ENCODE data around the gene SETD3.

SETD3 gene

DNA sequence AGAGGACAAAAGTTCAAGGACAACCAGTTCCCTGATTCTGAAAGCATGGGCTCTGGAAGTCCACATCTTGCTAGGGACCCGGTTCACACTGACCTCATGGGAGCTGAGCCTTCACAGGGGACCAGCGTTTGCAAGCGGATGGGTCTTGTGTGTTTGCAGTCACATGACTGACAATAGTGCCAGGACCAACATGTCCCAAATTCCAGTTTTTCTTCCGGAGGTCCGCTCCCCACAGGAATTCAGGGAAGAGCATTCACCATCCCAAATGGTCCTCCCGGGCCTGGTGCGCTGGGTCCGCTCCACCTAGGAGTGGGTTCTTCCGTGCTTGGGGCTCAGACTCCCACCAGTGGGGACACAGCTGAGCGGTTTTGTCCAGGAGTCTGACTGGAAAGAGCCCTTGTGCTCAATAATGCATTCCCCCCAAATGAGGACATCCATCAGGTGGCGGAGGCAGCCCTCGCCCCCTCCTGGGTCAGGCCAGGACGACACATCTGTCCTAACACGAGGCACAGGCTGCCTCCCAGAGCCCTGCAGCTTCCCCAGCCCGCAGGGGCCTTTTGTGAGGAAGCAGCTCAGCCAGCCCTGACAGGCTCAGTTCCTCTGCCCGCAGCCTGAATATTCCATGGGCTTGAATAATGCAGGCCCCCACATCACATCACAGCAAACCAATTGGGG lies 116.9 kb downstream of the SETD3 start:
- no peak overlapping the region for H3K4me3 ChIP-seq (ENCODE audit: low read depth in 1 of 2, low read length in 2 of 2)
- no peaks in the 10 kb centered on the region for H3K27me3 ChIP-seq (ENCODE audit: low read depth, low read length)
- H3K27ac ChIP-seq (ENCODE audit: low read length): no peak overlapping the region
- no peaks in the 10 kb centered on the region for H3K9me3 ChIP-seq (ENCODE audit: control insufficient read depth in 1 of 2, low read length in 2 of 2)
- H3K4me1 ChIP-seq (ENCODE audit: control insufficient read depth in 1 of 2, insufficient read depth in 2 of 2, low read length in 2 of 2): no peaks in the 10 kb centered on the region
- H3K36me3 ChIP-seq (ENCODE audit: control insufficient read depth in 1 of 2, insufficient read depth in 2 of 2, low read length in 2 of 2): no peaks in the 10 kb centered on the region

DNA sequence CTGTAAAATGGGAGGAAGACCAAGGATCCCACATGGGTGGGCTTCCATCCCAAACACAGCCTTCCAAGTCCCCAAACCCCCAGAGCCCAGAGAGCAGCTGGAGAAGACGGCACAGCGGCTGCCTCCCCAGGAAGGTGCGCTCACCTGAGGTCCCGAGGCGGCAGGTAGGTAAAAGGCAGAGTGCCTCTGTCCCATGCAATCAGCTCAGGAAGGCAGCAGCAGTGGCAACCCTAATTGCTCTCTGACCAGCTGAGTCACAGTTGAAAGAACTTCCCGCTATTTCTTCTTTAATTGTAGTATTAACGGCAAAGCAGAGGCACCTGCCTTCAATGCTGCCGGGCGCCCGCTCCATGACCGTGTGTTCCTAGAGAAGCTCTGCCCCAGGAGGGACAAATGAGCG lies 117.6 kb downstream of the SETD3 start:
- Histone ChIP-seq H3K27ac (ENCODE audit: low read length) (no peak overlapping the region), H3K4me1 (ENCODE audit: control insufficient read depth in 1 of 2, insufficient read depth in 2 of 2, low read length in 2 of 2) (no peaks in the 10 kb centered on the region), H3K9me3 (ENCODE audit: control insufficient read depth in 1 of 2, low read length in 2 of 2) (no peaks in the 10 kb centered on the region), H3K27me3 (ENCODE audit: low read depth, low read length) (no peaks in the 10 kb centered on the region), H3K4me3 (ENCODE audit: low read depth in 1 of 2, low read length in 2 of 2) (no peak overlapping the region), H3K36me3 (ENCODE audit: control insufficient read depth in 1 of 2, insufficient read depth in 2 of 2, low read length in 2 of 2) (no peaks in the 10 kb centered on the region)

DNA sequence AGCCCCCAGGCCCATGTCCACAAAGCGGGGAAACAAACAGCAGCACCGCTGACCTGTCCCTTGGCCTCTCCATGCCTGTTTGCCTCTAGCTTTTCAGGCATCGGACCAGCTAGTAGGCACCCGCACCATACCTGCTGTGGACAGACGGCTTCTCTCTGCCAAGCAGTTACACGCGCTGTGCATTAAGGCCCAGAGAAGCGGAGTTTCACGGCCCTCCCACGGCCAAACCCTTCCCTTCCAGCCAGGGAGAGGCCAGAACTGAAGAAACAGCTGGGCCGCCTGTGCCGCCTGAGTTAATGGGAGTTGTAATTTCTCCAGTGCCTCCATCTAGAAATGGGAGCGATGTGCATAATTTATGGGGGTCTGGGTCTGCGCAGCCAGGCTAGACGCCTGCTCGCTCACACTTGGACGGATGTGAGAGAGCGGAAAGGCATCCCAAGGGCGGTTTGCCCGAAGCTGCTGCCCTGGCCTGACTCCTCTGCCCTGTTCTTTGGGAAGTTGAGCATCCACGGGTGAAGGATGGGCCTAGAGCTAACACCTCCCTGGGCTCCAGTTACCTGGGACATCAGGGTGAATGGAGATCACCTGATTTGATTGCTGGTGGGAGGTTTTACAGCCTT lies 119.0 kb downstream of the SETD3 start:
- Histone ChIP-seq H3K9me3 (ENCODE audit: control insufficient read depth in 1 of 2, low read length in 2 of 2) (no peaks in the 10 kb centered on the region), H3K4me3 (ENCODE audit: low read depth in 1 of 2, low read length in 2 of 2) (no peak overlapping the region), H3K27ac (ENCODE audit: low read length) (no peak overlapping the region), H3K27me3 (ENCODE audit: low read depth, low read length) (no peaks in the 10 kb centered on the region), H3K36me3 (ENCODE audit: control insufficient read depth in 1 of 2, insufficient read depth in 2 of 2, low read length in 2 of 2) (no peaks in the 10 kb centered on the region), H3K4me1 (ENCODE audit: control insufficient read depth in 1 of 2, insufficient read depth in 2 of 2, low read length in 2 of 2) (no peaks in the 10 kb centered on the region)

DNA sequence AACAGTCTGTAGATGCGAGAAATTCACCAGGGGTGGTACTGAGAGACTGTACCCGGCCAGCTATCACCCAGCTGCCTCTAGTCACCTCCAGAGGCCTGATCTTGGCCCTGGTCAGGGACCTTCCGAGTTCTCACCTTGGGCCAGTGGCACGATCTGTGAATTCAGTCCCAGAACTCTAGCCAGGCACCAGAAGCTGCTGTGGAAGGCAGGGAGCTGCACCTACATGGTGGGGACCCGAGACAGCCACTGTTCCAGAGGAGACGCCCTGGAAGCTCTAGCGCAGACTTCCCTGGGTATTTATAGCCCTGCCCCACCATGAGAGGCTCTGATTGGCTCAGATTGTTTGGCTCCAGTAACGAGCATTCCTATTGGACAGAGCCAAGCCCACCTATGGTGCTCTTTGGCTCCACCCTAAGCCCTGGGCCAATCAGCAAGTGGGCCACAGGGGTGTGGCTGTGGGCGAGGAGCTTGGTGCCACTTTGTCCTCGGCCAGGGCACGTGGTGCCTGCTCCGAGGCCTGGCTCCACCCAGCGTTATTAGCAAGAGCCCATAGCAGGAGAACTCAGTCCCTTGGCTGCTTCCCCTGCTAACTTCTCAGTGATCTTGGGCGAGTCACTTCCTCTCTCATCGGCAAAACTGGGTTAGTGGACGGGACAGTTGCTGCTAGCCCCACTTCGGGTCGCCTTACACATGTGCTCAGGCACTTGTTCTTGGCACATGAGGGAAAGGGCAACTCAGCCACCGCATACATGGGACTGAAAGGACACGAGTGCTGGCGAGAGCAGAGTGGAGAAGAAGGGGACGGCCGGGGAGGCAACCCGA lies 119.7 kb downstream of the SETD3 start:
- no peaks in the 10 kb centered on the region for H3K9me3 ChIP-seq (ENCODE audit: control insufficient read depth in 1 of 2, low read length in 2 of 2)
- H3K27ac ChIP-seq (ENCODE audit: low read length): no peak overlapping the region
- no peaks in the 10 kb centered on the region for H3K27me3 ChIP-seq (ENCODE audit: low read depth, low read length)
- H3K36me3 ChIP-seq (ENCODE audit: control insufficient read depth in 1 of 2, insufficient read depth in 2 of 2, low read length in 2 of 2): no peaks in the 10 kb centered on the region
- no peak overlapping the region for H3K4me3 ChIP-seq (ENCODE audit: low read depth in 1 of 2, low read length in 2 of 2)
- H3K4me1 ChIP-seq (ENCODE audit: control insufficient read depth in 1 of 2, insufficient read depth in 2 of 2, low read length in 2 of 2): no peaks in the 10 kb centered on the region

DNA sequence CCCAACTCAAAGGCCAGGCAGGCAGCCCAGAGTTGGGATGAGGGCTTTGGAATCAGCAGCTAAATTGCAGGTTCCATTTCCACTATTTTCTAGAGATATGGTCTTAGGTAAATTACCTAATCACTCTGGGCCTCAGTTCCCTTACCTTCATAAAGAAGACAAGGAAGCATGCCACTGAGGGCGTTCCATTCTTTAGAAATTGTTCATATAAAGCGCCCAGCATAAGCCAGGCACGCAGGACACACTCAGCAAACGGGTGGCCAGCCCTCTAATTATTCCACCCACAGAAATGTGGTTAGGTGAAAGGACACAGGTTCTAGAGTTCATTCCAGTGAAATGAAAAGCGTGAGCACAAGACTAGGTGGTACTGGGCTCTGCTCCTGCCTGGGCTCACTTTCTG lies 120.8 kb downstream of the SETD3 start:
- no peaks in the 10 kb centered on the region for H3K27me3 ChIP-seq (ENCODE audit: low read depth, low read length)

DNA sequence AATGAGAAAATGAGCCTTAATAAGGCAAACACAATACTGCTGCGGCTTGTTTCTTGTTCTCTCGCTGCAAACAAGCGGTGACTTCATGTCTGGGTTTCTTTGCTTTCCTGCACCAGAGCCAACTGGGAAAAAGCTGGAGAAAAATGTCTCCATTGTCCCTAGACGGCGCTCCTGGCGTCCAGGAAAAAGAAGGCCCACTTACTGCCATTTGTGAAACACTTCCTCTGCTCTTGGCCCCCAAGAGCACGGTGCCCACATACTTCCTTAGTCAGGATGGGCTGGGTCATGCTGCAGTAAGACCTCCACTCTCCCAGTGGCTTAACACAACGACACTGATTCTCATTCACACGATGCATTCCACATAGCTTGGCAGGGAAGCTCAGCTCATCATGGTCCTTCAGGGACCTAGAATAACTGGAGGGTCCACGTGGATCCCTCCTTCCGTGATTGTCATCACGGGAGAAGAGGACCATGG lies 122.7 kb downstream of the SETD3 start:
- Histone ChIP-seq H3K4me3 (ENCODE audit: low read depth in 1 of 2, low read length in 2 of 2) (no peak overlapping the region), H3K27me3 (ENCODE audit: low read depth, low read length) (no peaks in the 10 kb centered on the region), H3K27ac (ENCODE audit: low read length) (no peak overlapping the region), H3K4me1 (ENCODE audit: control insufficient read depth in 1 of 2, insufficient read depth in 2 of 2, low read length in 2 of 2) (no peaks in the 10 kb centered on the region), H3K9me3 (ENCODE audit: control insufficient read depth in 1 of 2, low read length in 2 of 2) (no peaks in the 10 kb centered on the region), H3K36me3 (ENCODE audit: control insufficient read depth in 1 of 2, insufficient read depth in 2 of 2, low read length in 2 of 2) (no peaks in the 10 kb centered on the region)

More for the DNA sequence above, 120.8 kb downstream of the SETD3 start:
- no peaks in the 10 kb centered on the region for H3K36me3 ChIP-seq (ENCODE audit: control insufficient read depth in 1 of 2, insufficient read depth in 2 of 2, low read length in 2 of 2)
- H3K9me3 ChIP-seq (ENCODE audit: control insufficient read depth in 1 of 2, low read length in 2 of 2): no peaks in the 10 kb centered on the region
- H3K27ac ChIP-seq (ENCODE audit: low read length): no peak overlapping the region
- H3K4me3 ChIP-seq (ENCODE audit: low read depth in 1 of 2, low read length in 2 of 2): no peak overlapping the region
- no peaks in the 10 kb centered on the region for H3K4me1 ChIP-seq (ENCODE audit: control insufficient read depth in 1 of 2, insufficient read depth in 2 of 2, low read length in 2 of 2)

DNA sequence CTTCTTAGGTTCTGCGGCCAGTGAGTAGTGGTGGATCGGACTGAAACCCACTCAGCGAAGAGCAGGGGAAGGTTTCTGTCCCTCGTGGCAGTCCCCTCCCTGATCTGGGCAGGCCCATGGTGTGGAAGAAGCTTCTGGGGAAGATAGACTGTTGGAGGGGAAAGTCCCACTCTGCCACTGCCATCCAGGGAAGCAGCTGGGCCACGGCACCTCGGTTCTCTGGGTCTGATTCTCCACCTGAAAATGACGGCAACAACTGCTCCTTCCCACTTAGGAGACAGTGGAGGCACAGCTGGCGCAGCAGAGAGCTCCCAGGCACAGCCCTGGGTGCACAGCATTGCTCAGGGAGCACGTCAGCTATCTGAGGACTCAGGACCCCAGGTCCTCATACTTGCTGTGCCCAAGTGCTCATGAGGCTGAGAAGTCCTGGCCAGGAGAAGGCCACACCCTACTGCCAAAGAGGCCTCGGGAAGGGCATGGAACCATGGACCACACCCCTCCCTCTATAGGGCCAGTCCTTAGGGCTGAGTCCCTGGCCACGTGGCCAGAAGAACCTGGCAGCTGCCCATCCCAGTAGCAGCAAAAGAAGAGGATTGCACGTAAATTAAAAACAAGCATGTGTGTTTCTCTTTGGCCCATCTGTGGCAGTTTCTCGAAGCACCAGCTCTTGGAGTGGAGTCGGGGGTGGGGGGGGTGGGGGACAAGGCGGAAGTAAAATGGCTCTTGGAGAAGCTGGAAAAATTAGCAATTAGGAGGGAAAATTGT lies 123.3 kb downstream of the SETD3 start:
- H3K4me1 ChIP-seq (ENCODE audit: control insufficient read depth in 1 of 2, insufficient read depth in 2 of 2, low read length in 2 of 2): no peaks in the 10 kb centered on the region
- no peaks in the 10 kb centered on the region for H3K9me3 ChIP-seq (ENCODE audit: control insufficient read depth in 1 of 2, low read length in 2 of 2)
- no peak overlapping the region for H3K4me3 ChIP-seq (ENCODE audit: low read depth in 1 of 2, low read length in 2 of 2)
- H3K27ac ChIP-seq (ENCODE audit: low read length): no peak overlapping the region
- H3K27me3 ChIP-seq (ENCODE audit: low read depth, low read length): no peaks in the 10 kb centered on the region
- H3K36me3 ChIP-seq (ENCODE audit: control insufficient read depth in 1 of 2, insufficient read depth in 2 of 2, low read length in 2 of 2): no peaks in the 10 kb centered on the region

DNA sequence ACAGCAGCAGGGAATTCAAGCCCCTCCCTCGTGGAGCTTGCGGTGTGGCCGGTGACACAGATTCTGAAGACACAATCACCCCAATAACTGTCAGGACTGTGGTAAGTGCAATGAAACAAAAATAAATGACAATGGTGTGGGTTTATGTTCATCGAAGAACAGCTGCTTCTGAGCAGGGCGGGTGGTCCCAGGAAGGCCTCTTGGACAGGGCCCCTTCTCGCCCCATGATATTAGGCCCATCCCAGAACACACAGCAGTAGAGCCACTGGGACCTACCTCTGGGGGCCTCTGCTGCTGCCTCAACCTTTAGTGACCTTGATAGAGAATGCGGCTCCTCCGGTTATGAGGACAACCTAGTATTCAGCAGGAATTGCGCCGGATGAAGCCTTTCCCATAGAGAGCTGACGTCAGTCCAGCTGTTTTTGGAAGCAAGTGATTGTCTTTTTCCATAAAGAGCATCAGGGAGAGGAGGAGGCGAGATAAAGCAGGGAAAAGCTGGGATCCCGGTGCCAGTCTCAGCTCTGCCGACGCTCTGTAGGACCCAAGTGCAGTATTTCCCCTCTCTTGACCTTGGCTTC lies 124.5 kb downstream of the SETD3 start:
- Histone ChIP-seq H3K4me1 (ENCODE audit: control insufficient read depth in 1 of 2, insufficient read depth in 2 of 2, low read length in 2 of 2) (no peaks in the 10 kb centered on the region), H3K4me3 (ENCODE audit: low read depth in 1 of 2, low read length in 2 of 2) (no peak overlapping the region), H3K36me3 (ENCODE audit: control insufficient read depth in 1 of 2, insufficient read depth in 2 of 2, low read length in 2 of 2) (no peaks in the 10 kb centered on the region), H3K27me3 (ENCODE audit: low read depth, low read length) (no peaks in the 10 kb centered on the region), H3K9me3 (ENCODE audit: control insufficient read depth in 1 of 2, low read length in 2 of 2) (no peaks in the 10 kb centered on the region), H3K27ac (ENCODE audit: low read length) (no peak overlapping the region)

DNA sequence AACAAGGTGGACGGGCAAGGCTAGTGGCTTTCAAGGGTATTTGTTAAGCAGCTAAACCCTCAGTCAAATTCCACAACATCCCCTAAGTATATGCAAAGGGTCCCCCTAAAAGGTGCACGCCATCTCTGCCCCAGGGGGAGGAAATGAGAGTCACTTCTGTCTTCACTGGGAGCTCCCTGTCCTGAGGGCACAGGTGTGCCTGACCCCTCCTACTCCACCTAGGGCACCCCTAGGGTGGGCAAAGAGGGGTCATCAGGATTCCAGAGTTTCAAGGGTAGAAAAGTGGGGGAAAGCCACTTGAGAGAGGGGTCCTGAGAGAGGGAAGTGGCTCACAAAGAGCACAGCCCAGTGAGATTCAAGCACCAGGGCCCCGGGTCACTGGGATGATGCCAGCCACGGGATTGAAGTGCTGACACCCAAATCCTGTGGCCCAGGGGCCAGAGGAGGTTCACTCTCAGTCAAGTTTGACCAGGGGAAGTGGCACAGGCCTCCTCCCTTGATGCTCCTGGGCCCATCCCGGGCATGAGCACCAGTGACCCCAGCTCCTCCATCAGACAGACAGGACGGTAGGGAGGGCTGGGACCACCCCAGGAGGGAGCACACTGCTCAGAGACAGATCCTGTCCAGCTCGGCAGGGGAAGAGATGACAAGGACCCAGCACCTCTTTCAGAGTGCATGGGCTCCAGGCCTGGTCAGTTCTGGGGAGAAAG lies 126.3 kb downstream of the SETD3 start:
- Histone ChIP-seq H3K4me1 (ENCODE audit: control insufficient read depth in 1 of 2, insufficient read depth in 2 of 2, low read length in 2 of 2) (no peaks in the 10 kb centered on the region), H3K27ac (ENCODE audit: low read length) (no peak overlapping the region), H3K9me3 (ENCODE audit: control insufficient read depth in 1 of 2, low read length in 2 of 2) (no peaks in the 10 kb centered on the region), H3K4me3 (ENCODE audit: low read depth in 1 of 2, low read length in 2 of 2) (no peak overlapping the region), H3K27me3 (ENCODE audit: low read depth, low read length) (no peaks in the 10 kb centered on the region), H3K36me3 (ENCODE audit: control insufficient read depth in 1 of 2, insufficient read depth in 2 of 2, low read length in 2 of 2) (no peaks in the 10 kb centered on the region)

DNA sequence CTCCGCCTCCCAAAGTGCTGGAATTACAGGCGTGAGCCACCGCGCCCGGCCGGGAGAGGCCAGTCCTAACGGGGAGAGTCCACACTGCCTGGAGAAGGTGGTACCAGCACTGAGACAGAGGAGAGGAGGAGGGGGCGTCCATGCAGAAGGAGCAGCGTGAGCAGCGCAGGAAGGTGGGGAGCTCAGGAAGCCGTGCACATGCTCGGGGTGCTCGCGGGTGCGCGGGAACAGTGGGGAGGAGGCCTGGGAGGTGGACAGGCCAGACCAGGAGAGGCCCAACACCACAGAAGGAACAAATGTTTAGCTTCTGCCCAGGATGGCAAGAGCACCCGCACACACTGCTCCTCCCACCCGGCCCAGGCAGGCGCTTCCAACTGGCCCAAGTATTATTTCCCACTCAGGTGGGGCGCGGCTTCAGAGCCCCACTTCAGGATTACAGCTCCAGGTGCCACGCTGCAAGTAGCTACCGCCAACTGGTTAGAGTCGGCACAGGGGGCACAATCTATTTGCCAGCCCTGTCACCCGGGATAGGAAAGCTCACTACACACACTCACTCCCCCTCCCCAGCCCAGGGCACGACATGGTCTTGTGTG lies 127.9 kb downstream of the SETD3 start:
- no peaks in the 10 kb centered on the region for H3K4me1 ChIP-seq (ENCODE audit: control insufficient read depth in 1 of 2, insufficient read depth in 2 of 2, low read length in 2 of 2)
- no peaks in the 10 kb centered on the region for H3K27me3 ChIP-seq (ENCODE audit: low read depth, low read length)
- H3K36me3 ChIP-seq (ENCODE audit: control insufficient read depth in 1 of 2, insufficient read depth in 2 of 2, low read length in 2 of 2): no peaks in the 10 kb centered on the region
- H3K4me3 ChIP-seq (ENCODE audit: low read depth in 1 of 2, low read length in 2 of 2): no peak overlapping the region
- no peaks in the 10 kb centered on the region for H3K9me3 ChIP-seq (ENCODE audit: control insufficient read depth in 1 of 2, low read length in 2 of 2)
- H3K27ac ChIP-seq (ENCODE audit: low read length): no peak overlapping the region

Data from muscle layer of duodenum (tissue), 2 donors.